ENCODE data around the gene LYPD5. TPM values are rescaled to one million over a fixed set of nuclear protein-coding genes. Genes with fewer than 3 reads are reported as not detected.
"Not testable (repeated sequence)": the region's sequence is repeated elsewhere in the genome, so short reads cannot be mapped to it uniquely, and the experiment has no call there.

Gene LYPD5
- total RNA-seq, 2 donors from 2014 or later = 5.9 to 6.5 TPM

DNA sequence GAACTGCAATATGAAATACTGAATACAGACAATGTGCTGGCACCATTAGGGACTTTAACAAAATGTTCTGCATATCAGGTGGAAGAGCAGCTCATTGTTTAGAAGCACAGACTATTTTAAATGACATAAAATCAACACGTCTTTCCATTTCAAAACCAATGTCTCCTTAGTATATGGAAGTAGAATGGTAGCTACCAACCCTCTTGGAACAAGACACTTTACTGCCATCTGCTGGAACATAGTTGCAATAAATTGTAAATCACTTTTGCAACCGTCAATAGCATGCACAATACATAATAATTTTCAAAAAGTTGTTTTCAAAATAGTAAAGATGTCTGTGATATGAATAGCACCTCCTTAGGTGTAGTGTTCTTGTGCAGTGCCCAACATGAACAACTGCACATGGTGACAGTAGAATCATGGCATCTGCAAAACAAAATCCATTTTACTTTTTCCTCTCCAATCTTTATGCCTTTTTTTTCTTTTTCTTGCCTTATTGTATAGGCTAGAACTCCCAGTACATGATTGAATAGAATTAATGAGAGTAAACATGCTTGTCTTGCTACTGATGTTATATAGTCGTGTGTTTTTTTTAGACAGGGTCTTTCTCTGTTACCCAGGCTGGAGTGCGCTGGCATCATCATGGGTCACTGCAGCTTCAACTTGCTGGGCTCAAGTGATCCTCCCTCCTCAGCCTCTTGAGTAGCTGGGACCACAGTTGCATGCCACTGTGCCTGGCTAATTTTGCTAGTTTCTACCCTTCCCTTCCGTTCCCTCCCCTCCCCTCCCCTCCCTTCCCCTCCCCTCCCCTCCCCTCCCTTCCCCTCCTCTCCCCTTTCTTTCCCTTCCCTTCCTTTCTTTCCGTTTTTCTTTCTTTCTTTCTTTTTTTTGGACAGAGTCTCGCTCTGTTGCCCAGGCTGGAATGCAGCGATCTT is 7.8 kb upstream of the LYPD5 start:
- Histone ChIP-seq H3K27ac (no peak overlapping the region), H3K27me3 (replicated peaks; ENCODE audit: insufficient read depth) (no peaks in the 10 kb centered on the region), H3K4me3 (no peak overlapping the region), H3K36me3 (no peaks in the 10 kb centered on the region), H3K4me1 (ENCODE audit: control insufficient read depth in 1 of 2, low read depth in 2 of 2) (no peaks in the 10 kb centered on the region), H3K9me3 (no peaks in the 10 kb centered on the region)
- ATAC-seq (ENCODE audit: insufficient number of reproducible peaks, low FRiP score, low read depth) (no peak), DNase-seq (ENCODE audit: low spot score) (no peak)
- TF ChIP-seq, protein P1, sequence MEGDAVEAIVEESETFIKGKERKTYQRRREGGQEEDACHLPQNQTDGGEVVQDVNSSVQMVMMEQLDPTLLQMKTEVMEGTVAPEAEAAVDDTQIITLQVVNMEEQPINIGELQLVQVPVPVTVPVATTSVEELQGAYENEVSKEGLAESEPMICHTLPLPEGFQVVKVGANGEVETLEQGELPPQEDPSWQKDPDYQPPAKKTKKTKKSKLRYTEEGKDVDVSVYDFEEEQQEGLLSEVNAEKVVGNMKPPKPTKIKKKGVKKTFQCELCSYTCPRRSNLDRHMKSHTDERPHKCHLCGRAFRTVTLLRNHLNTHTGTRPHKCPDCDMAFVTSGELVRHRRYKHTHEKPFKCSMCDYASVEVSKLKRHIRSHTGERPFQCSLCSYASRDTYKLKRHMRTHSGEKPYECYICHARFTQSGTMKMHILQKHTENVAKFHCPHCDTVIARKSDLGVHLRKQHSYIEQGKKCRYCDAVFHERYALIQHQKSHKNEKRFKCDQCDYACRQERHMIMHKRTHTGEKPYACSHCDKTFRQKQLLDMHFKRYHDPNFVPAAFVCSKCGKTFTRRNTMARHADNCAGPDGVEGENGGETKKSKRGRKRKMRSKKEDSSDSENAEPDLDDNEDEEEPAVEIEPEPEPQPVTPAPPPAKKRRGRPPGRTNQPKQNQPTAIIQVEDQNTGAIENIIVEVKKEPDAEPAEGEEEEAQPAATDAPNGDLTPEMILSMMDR (IDR thresholded peaks at IDR 0.05) = peak; percentile 40

DNA sequence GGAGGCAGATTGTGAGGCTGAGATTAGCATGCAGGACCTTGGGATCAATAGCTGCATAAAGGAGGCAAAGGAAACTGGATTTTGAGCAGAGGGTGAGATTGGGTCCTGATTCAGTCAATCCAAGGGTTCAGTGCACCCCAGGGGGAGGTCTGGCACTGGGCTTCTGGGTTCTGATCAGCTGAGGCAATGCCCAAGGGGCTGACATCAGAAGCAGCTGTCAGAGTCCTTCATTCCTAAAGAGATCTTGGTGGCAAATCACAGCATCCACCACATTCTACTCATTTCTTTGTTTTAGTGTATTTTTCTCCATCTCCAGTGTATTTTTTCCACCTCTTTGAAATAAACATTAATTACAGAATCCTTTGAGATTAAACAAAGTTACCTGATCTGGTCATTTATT is 5.4 kb upstream of the LYPD5 start:
- no peak overlapping the region for H3K27ac ChIP-seq
- H3K9me3 ChIP-seq = no peaks in the 10 kb centered on the region
- H3K27me3 ChIP-seq (replicated peaks; ENCODE audit: insufficient read depth) = no peaks in the 10 kb centered on the region
- H3K36me3 ChIP-seq = no peaks in the 10 kb centered on the region
- H3K4me1 ChIP-seq (ENCODE audit: control insufficient read depth in 1 of 2, low read depth in 2 of 2) = no peaks in the 10 kb centered on the region
- ATAC-seq (ENCODE audit: insufficient number of reproducible peaks, low FRiP score, low read depth) (no peak), DNase-seq (ENCODE audit: low spot score) (no peak)
- no peak overlapping the region for H3K4me3 ChIP-seq
- TF ChIP-seq, protein P1 (IDR thresholded peaks at IDR 0.05) = no peak

DNA sequence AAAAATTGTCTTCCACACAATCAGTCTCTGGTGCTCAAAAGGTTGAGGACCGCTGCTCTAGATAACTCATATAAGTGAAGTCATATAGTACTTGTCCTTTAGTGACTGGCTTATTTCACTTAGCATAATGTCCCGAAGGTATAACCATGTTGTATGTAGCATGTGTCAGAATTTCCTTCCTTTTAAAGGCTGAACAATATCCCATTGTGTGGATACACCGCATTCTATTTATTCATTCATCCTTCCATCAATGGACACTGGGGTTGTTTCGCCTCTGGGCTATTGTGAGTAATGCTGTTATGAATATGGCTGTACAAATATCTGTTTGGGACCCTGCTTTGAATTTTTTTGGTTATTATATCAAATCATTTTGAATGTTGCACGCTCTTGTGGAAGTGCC is 4.6 kb upstream of the LYPD5 start:
- Histone ChIP-seq H3K27me3 (replicated peaks; ENCODE audit: insufficient read depth) (no peaks in the 10 kb centered on the region), H3K9me3 (no peaks in the 10 kb centered on the region), H3K36me3 (no peaks in the 10 kb centered on the region), H3K4me3 (no peak overlapping the region), H3K27ac (no peak overlapping the region), H3K4me1 (ENCODE audit: control insufficient read depth in 1 of 2, low read depth in 2 of 2) (no peaks in the 10 kb centered on the region)
- DNase-seq (ENCODE audit: low spot score) = no peak
- TF ChIP-seq, protein P1 (IDR thresholded peaks at IDR 0.05) = no peak
- ATAC-seq (ENCODE audit: insufficient number of reproducible peaks, low FRiP score, low read depth) = no peak

DNA sequence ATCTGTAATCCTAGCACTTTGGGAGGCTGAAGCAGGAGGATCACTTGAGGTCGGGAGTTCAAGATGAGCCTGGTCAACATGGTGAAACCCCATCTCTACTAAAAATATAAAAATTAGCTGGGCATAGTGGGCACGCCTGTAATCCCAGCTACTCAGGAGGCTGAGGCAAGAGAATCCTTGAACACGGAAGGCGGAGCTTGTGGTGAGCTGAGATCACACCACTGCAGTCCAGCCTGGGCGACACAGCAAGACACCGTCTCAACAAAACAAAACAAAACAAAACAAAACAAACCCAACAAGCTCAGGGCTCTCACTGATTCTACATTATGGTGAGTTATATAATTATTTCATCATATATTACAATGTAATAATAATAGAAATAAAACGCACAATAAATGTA is 4.2 kb upstream of the LYPD5 start:
- ATAC-seq (ENCODE audit: insufficient number of reproducible peaks, low FRiP score, low read depth); DNase-seq (ENCODE audit: low spot score); H3K27ac ChIP-seq; H3K9me3 ChIP-seq; H3K36me3 ChIP-seq; H3K4me1 ChIP-seq (ENCODE audit: control insufficient read depth in 1 of 2, low read depth in 2 of 2); H3K27me3 ChIP-seq (replicated peaks; ENCODE audit: insufficient read depth); H3K4me3 ChIP-seq: not testable (repeated sequence)

DNA sequence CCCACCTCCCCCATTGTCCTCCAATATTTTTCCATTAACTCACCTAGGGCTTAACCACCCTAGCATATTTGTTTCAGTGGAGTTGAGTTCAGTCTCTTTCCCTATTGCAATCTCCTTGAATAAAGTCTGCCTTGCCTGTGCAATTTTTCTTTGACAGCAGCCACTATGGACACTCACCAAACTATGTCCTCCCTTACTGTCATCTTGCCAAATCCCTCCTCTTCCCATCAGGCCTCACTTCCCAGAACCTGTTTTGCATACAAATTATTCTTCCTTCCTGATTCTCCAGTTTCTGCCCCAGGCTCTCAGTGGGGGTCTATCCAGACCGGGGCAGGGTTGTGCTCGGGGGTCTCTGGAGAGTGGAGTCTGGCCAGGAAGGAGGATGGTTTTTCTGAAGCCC is 2.2 kb upstream of the LYPD5 start:
- Histone ChIP-seq H3K9me3 (no peaks in the 10 kb centered on the region), H3K36me3 (no peaks in the 10 kb centered on the region), H3K27ac (no peak overlapping the region), H3K4me1 (ENCODE audit: control insufficient read depth in 1 of 2, low read depth in 2 of 2) (no peaks in the 10 kb centered on the region), H3K27me3 (replicated peaks; ENCODE audit: insufficient read depth) (no peaks in the 10 kb centered on the region), H3K4me3 (no peak overlapping the region)
- ATAC-seq (ENCODE audit: insufficient number of reproducible peaks, low FRiP score, low read depth) = no peak
- DNase-seq (ENCODE audit: low spot score) = no peak
- TF ChIP-seq, protein P1 (IDR thresholded peaks at IDR 0.05) = no peak

Data from thoracic aorta (tissue), 2 donors.